Breast epithelium (tissue), 4 donors: ENCODE measurements around the gene PTGFR. TPM values are rescaled to one million over a fixed set of nuclear protein-coding genes. Genes with fewer than 3 reads are reported as not detected.

Experiments
- DNase-seq, 2 donors: peaks; one replicate each; pipeline ENCODE4 v3.0.0-alpha.2; 2019; ENCODE audit warnings: low spot score in 2 of 2
- H3K27ac ChIP-seq, 2 donors: fragments of 200-600 bp; sonication (generic) in 1 of 2; one replicate each; pipeline ENCODE4 v1.5.1; 2016 to 2019; ENCODE audit warnings: mild to moderate bottlenecking in 1 of 2
- H3K27me3 ChIP-seq, 2 donors: fragments of 200-600 bp; sonication (generic) in 1 of 2; one replicate each; pipeline versions ENCODE4 v1.5.1 to v1.6.0; 2017 to 2019; ENCODE audit warnings: control low read depth in 1 of 2, mild to moderate bottlenecking in 1 of 2
- H3K36me3 ChIP-seq: fragments of 200-600 bp; one replicate; pipeline ENCODE4 v1.5.1; 2019
- H3K4me1 ChIP-seq, 2 donors: fragments of 200-600 bp; sonication (generic); one replicate each; pipeline ENCODE4 v1.5.1; 2016 to 2019; ENCODE audit warnings: control low read depth in 1 of 2
- H3K4me3 ChIP-seq, 3 donors: fragments of 200-600 bp; sonication (generic); 1 replicate in 2 of 3; 2 replicates in 1 of 3; pipeline ENCODE4 v1.5.1; 2016 to 2019; ENCODE audit warnings: mild to moderate bottlenecking in 3 of 3, moderate library complexity in 2 of 3
- H3K9me3 ChIP-seq, 2 donors: fragments of 200-600 bp; sonication (generic) in 1 of 2; one replicate each; pipeline ENCODE4 v1.5.1; 2016 to 2019; ENCODE audit warnings: control low read depth in 1 of 2
- POLR2A ChIP-seq: fragments of 450-650 bp; IDR thresholded peaks from one replicate; pipeline ENCODE4 v1.6.1; 2016; ENCODE audit warnings: antibody characterized with exemption, mild to moderate bottlenecking, moderate library complexity
- POLR2AphosphoS5 ChIP-seq, 3 donors: sonication (generic); formaldehyde crosslinking; IDR thresholded peaks; one replicate each; pipeline ENCODE4 v1.6.1; 2017; ENCODE audit warnings: antibody characterized with exemption in 3 of 3
- intact Hi-C: fragments of 100-400 bp; cut with DNase I; formaldehyde crosslinking; loops from one replicate; pipeline ENCODE4 v1.15.1; 2023; ENCODE audit warnings: low total_unique reads
- total RNA-seq, 3 donors: library from RNA; depleted of rRNA; stranded (reverse); fragments of >200 nt; gene quantifications; one replicate each; pipeline ENCODE4 v1.1.0, GENCODE V29; 2016
- TF ChIP-seq, protein P1 (sequence below), 3 donors: fragments of 450-650 bp; IDR thresholded peaks; one replicate each; pipeline ENCODE4 v1.5.1; 2016 to 2017; ENCODE audit warnings: antibody characterized with exemption in 3 of 3, mild to moderate bottlenecking in 3 of 3, moderate library complexity in 3 of 3

Gene PTGFR
- 10 to 100 TPM in 1 of 3 donors, 1 to 10 TPM in 2; 2.3 to 16.5 (median 7.9) TPM for total RNA-seq

DNA sequence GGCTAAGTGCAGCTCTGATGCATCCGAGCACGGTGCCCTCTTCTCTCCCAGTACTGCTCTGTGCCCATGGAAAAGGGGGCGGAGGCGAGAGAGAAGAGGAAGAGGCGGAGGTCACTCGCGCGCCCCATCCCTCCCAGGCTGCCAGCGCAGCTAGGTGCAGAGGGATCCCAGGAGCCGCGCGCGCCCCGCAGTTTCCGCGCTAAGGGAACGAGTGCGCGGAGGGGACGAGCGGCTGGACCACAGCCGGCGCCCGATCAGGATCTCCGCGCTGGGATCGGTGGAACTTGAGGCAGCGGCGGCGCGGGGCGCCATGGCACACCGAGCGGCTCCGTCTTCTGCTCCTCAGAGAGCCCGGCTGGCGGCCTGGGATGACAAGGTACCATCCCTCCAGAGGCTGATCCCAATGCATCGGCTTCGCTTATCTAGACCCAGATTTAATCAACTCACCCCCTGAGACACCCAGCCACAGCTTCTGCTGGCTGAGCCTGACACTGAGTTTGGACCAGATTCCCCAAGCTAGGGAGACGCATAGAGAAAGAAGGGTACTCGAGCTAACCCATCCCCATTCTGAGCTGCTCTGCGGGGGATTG lies at the start of gene PTGFR:
Gene PTGFR (plus strand): TSS at position 114 of the 590 bp plus-strand sequence. CDS start 1,770 bp downstream, outside the sequence.
- peak in 2 of 3 donors; percentile 27 to 52 for TF ChIP-seq POLR2AphosphoS5 (IDR thresholded peaks at IDR 0.05)
- TF ChIP-seq POLR2A, result no peak

DNA sequence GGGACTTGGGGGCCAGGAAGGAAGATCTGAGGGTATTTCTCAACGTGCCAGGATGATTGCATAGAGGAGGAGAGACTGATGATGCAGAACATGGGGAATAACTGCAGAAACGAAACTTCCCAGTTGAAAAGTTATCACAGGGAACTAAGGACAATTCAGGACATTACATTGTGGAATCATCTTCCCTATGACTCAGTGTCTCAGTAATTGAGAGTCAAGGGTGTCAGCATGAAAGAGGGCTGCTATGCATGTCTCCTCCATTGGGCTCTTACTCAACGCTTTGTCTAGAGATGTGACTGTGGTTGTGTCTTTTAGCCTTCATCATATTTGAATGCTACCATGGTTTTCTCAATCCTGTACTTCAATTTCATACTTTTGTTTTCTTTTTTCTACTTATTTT lies 48.9 kb upstream of the PTGFR start:
- Histone ChIP-seq H3K27me3 (no peaks in the 10 kb centered on the region), H3K27ac (no peak overlapping the region), H3K9me3 (no peaks in the 10 kb centered on the region), H3K4me3 (no peak overlapping the region), H3K36me3 (no peaks in the 10 kb centered on the region), H3K4me1 (no peaks in the 10 kb centered on the region)
- intact Hi-C loops, result no loop called here
- TF ChIP-seq POLR2AphosphoS5 (IDR thresholded peaks at IDR 0.05) (no peak), POLR2A (no peak)
- TF ChIP-seq, protein P1, sequence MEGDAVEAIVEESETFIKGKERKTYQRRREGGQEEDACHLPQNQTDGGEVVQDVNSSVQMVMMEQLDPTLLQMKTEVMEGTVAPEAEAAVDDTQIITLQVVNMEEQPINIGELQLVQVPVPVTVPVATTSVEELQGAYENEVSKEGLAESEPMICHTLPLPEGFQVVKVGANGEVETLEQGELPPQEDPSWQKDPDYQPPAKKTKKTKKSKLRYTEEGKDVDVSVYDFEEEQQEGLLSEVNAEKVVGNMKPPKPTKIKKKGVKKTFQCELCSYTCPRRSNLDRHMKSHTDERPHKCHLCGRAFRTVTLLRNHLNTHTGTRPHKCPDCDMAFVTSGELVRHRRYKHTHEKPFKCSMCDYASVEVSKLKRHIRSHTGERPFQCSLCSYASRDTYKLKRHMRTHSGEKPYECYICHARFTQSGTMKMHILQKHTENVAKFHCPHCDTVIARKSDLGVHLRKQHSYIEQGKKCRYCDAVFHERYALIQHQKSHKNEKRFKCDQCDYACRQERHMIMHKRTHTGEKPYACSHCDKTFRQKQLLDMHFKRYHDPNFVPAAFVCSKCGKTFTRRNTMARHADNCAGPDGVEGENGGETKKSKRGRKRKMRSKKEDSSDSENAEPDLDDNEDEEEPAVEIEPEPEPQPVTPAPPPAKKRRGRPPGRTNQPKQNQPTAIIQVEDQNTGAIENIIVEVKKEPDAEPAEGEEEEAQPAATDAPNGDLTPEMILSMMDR (IDR thresholded peaks at IDR 0.05), result no peak
- DNase-seq, result no peak

More for the DNA sequence above, at the start of gene PTGFR:
- Histone ChIP-seq H3K27ac (peak within 1 kb of the TSS; percentile 40 to 78), H3K4me3 (peak within 1 kb of the TSS; percentile 55 to 74 (median 56)), H3K27me3 (no peaks in the 10 kb centered on the region), H3K9me3 (peaks cover 0 to 8% of the 10 kb centered on the region in 2 donors), H3K4me1 (no peaks in the 10 kb centered on the region), H3K36me3 (no peaks in the 10 kb centered on the region)
- no peak for DNase-seq
- intact Hi-C loops, result no loop called here

DNA sequence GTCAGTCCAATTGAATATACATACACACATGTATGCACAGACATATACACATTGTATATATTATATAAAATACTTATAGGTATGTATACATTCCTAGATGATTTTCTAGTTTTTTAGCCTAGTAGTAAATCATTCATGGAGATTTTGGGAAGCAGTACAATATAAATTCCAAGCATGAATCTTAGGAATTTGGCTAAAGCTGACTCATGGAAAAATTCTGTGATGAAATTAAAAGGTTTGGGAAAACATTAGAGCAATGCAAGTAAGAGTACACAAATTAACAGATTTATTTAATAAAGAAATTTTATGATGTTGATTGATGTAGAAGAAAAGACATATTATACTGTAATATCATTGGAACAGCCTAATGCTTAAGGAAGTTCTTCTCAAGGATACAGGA lies 43.7 kb upstream of the PTGFR start:
- TF ChIP-seq POLR2AphosphoS5 (IDR thresholded peaks at IDR 0.05) (no peak), POLR2A (no peak)
- TF ChIP-seq, protein P1 (IDR thresholded peaks at IDR 0.05), result no peak
- Histone ChIP-seq H3K36me3 (no peaks in the 10 kb centered on the region), H3K9me3 (no peaks in the 10 kb centered on the region), H3K4me3 (no peak overlapping the region), H3K27me3 (no peaks in the 10 kb centered on the region), H3K4me1 (no peaks in the 10 kb centered on the region), H3K27ac (no peak overlapping the region)
- no peak for DNase-seq
- intact Hi-C loops, result no loop called here

DNA sequence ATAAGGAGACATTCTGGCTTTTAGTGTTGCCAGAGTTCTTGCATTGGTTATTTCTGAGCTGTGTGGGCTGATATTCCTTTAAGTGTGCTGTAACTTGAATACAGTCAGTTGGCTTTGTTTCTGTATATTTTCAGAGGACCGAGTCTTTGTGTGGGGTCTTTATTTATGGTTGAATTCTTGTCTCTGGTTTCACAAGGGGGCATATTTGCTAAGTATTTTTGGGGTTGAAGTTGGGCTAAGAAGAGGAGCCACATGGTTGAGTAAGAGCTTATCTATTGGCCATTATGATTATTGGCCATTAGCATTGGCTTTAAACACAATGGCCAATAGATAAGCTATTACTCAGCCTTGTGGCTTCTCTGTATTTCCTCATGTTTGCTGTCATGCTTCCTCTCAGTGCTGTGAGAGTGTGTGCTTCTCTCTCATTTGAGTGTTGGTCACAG lies 26.3 kb upstream of the PTGFR start:
- intact Hi-C loops, result no loop called here
- peaks cover 6 to 42% of the 10 kb centered on the region in 2 donors for H3K9me3 ChIP-seq
- H3K27ac ChIP-seq, result no peak overlapping the region
- H3K36me3 ChIP-seq, result no peaks in the 10 kb centered on the region
- H3K4me3 ChIP-seq, result no peak overlapping the region
- H3K27me3 ChIP-seq, result no peaks in the 10 kb centered on the region
- TF ChIP-seq, protein P1 (IDR thresholded peaks at IDR 0.05), result no peak
- TF ChIP-seq POLR2AphosphoS5 (IDR thresholded peaks at IDR 0.05) (no peak), POLR2A (no peak)
- H3K4me1 ChIP-seq, result no peaks in the 10 kb centered on the region
- no peak for DNase-seq

DNA sequence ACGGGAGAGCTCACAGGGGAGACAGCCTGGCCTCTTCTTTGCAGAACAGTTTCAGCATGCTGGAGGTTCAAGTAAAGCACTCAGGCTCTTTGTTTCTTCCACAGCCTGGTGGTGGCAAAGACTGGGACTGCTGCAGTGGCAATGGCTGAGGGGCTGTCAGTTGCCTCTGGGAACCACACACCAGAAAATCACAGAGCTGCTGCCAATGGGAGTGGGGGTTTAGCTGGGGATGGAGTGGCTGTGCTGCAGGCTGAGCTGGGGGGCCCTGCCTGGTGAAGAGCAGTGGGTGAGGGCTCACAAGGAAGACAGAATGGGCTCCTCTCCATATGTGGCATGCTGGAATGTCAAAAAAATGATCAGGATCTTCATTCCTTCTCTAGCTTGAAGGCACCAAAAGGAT lies 25.6 kb upstream of the PTGFR start:
- no peak for DNase-seq
- H3K4me1 ChIP-seq, result no peaks in the 10 kb centered on the region
- H3K27ac ChIP-seq, result no peak overlapping the region
- TF ChIP-seq POLR2AphosphoS5 (IDR thresholded peaks at IDR 0.05) (no peak), POLR2A (no peak)
- TF ChIP-seq, protein P1 (IDR thresholded peaks at IDR 0.05), result no peak
- H3K36me3 ChIP-seq, result no peaks in the 10 kb centered on the region
- H3K27me3 ChIP-seq, result no peaks in the 10 kb centered on the region
- intact Hi-C loops, result no loop called here
- no peak overlapping the region for H3K4me3 ChIP-seq
- H3K9me3 ChIP-seq, result peaks cover 6 to 37% of the 10 kb centered on the region in 2 donors
